GM23338 (cell line): Measurements from ENCODE around the gene TMEM163.

Source experiments
- CREB1 ChIP-seq: fragments of 250-450 bp; sonication (Bioruptor Pico); IDR thresholded peaks from 2 replicates; pipeline ENCODE4 v1.5.0; 2020; ENCODE audit warnings: low read depth, mild to moderate bottlenecking, moderate library complexity
- CTCF ChIP-seq, 2 experiments: fragments of 200-600 bp in 1 of 2; sonication (generic) in 1 of 2; conservative IDR thresholded peaks; 2 replicates each; pipeline versions ENCODE4 v1.5.1 to v1.6.1; 2016 to 2017; ENCODE audit warnings: antibody characterized with exemption in 2 of 2, low read depth in 2 of 2, mild to moderate bottlenecking in 2 of 2, moderate library complexity in 1 of 2
- ETS1 ChIP-seq: IDR thresholded peaks from 2 replicates; pipeline ENCODE4 v1.6.1; 2016; ENCODE audit warnings: antibody characterized with exemption
- EZH2 ChIP-seq: fragments of 200-600 bp; sonication (generic); IDR thresholded peaks from one replicate; pipeline ENCODE4 v1.8.0; 2017; ENCODE audit warnings: antibody characterized with exemption, mild to moderate bottlenecking, low read depth; ENCODE audit not compliant: unreplicated experiment
- EZH2phosphoT487 ChIP-seq: fragments of 200-600 bp; sonication (generic); IDR thresholded peaks from one replicate; pipeline ENCODE4 v1.8.1; 2018; ENCODE audit warnings: antibody characterized with exemption; ENCODE audit not compliant: unreplicated experiment
- JUNB ChIP-seq: IDR thresholded peaks from one replicate; pipeline ENCODE4 v1.6.1; 2016; ENCODE audit warnings: antibody characterized with exemption; ENCODE audit not compliant: unreplicated experiment
- NANOG ChIP-seq: IDR thresholded peaks from 2 replicates; pipeline ENCODE4 v1.6.1; 2016; ENCODE audit warnings: antibody characterized with exemption, borderline replicate concordance
- POLR2AphosphoS5 ChIP-seq: IDR thresholded peaks from 2 replicates; pipeline ENCODE4 v1.6.1; 2016; ENCODE audit warnings: antibody characterized with exemption, low read depth
- REST ChIP-seq: IDR thresholded peaks from one replicate; pipeline ENCODE4 v1.6.1; 2018; ENCODE audit warnings: antibody characterized with exemption; ENCODE audit not compliant: unreplicated experiment
- STAT1 ChIP-seq: IDR thresholded peaks from one replicate; pipeline ENCODE4 v1.6.1; 2016; ENCODE audit warnings: antibody characterized with exemption; ENCODE audit not compliant: unreplicated experiment
- ZNF114 ChIP-seq: fragments of 250-450 bp; sonication (Bioruptor Pico); IDR thresholded peaks from 2 replicates; pipeline ENCODE4 v1.5.0; 2020; ENCODE audit warnings: mild to moderate bottlenecking, moderate library complexity
- ZNF331 ChIP-seq: fragments of 250-450 bp; sonication (Bioruptor Pico); IDR thresholded peaks from 2 replicates; pipeline ENCODE4 v1.5.0; 2020; ENCODE audit warnings: low read depth, mild to moderate bottlenecking, moderate library complexity
- ZNF462 ChIP-seq: fragments of 250-450 bp; sonication (Bioruptor Pico); IDR thresholded peaks from 2 replicates; pipeline ENCODE4 v1.5.0; 2020; ENCODE audit warnings: mild to moderate bottlenecking, moderate library complexity

GRCh38 chr2:134575888-134576287 lies 142.9 kb downstream of the TMEM163 start:
- TF ChIP-seq CTCF (conservative IDR thresholded peaks at IDR 0.05; ENCODE audit: low read depth in 2 of 2) (no peak), EZH2phosphoT487 (no peak), EZH2 (no peak), POLR2AphosphoS5 (no peak), ETS1 (no peak), JUNB (no peak), REST (no peak), CREB1 (no peak), ZNF114 (no peak), ZNF331 (no peak), NANOG (no peak), STAT1 (no peak), ZNF462 (CRISPR knock-in tag) (no peak)
